Type B pancreatic cell (in vitro differentiated cells): ENCODE results near the gene ATP6V1A. TPM values are rescaled to one million over a fixed set of nuclear protein-coding genes. Genes with fewer than 3 reads are reported as not detected.

Experiments used
- DNase-seq: peaks from one replicate; pipeline ENCODE4 v3.0.0; 2021; ENCODE audit warnings: mixed read lengths; ENCODE audit not compliant: unreplicated experiment; ENCODE audit errors: extremely low spot score
- H3K27ac Mint-ChIP-seq: 2 replicates; pipeline ENCODE4 v1.8.0; 2021; ENCODE audit warnings: mild to moderate bottlenecking, mixed read lengths
- H3K27me3 Mint-ChIP-seq: 2 replicates; pipeline ENCODE4 v1.8.0; 2021; ENCODE audit warnings: mixed read lengths
- H3K36me3 Mint-ChIP-seq: 2 replicates; pipeline ENCODE4 v1.8.0; 2021; ENCODE audit warnings: mixed read lengths
- H3K4me1 Mint-ChIP-seq: one replicate; pipeline ENCODE4 v1.8.0; 2021; ENCODE audit warnings: mixed read lengths; ENCODE audit not compliant: unreplicated experiment
- H3K4me3 Mint-ChIP-seq: 2 replicates; pipeline ENCODE4 v1.8.0; 2021; ENCODE audit warnings: mild to moderate bottlenecking, mixed read lengths
- H3K9me3 Mint-ChIP-seq: 2 replicates; pipeline ENCODE4 v1.8.0; 2021; ENCODE audit warnings: mixed read lengths
- CTCF ChIP-seq: fragments of 200-600 bp; sonication (generic); conservative IDR thresholded peaks from 2 replicates; pipeline ENCODE4 v1.5.0; 2021; ENCODE audit warnings: antibody characterized with exemption, mild to moderate bottlenecking
- total RNA-seq: library from RNA; stranded (reverse); gene quantifications from 2 replicates; pipeline ENCODE4 v1.2.1, GENCODE V29; 2021; ENCODE audit warnings: low replicate concordance

ATP6V1A gene
- total RNA-seq, 1 donor from 2014 or later: 71.5 TPM

DNA sequence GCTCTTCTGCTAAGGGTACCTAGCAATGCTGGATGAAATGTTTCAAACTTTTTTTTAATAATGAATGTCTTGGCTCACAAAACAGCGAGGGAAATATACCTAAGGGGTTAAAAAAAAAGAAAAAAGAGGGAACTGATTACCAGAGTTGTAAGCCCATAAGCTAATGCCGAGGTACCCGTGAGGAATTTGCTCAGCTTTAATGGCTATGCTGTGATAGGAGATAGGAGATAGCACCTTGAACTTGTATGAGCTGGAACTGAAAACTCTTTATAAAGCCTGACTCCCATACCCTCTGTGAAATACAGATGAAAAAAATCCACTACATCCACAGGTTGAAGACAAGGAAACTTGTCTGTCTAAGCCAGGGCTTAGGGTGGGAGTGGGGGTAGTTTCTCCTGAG is 105.7 kb downstream of the ATP6V1A start:
- H3K36me3 Mint-ChIP-seq: no peaks in the 10 kb centered on the region
- no peak for TF ChIP-seq CTCF
- H3K4me1 Mint-ChIP-seq: peaks cover 5% of the 10 kb centered on the region
- no peak overlapping the region for H3K4me3 Mint-ChIP-seq
- H3K27ac Mint-ChIP-seq: no peak overlapping the region
- no peaks in the 10 kb centered on the region for H3K9me3 Mint-ChIP-seq
- DNase-seq: no peak
- H3K27me3 Mint-ChIP-seq: peaks cover 4% of the 10 kb centered on the region

Other genes with a start within 250 kb of the ATP6V1A start
- gene SPICE1, start 231.9 kb upstream of the ATP6V1A start, total RNA-seq: 20.2 and 31.1 TPM in 2 replicates
- 0.83 and 0.97 TPM in 2 replicates for gene SIDT1, start 214.5 kb upstream of the ATP6V1A start, total RNA-seq
- gene USF3, start 50.4 kb upstream of the ATP6V1A start, total RNA-seq: 14.1 and 20.8 TPM in 2 replicates
- gene NAA50, start 786 bp upstream of the ATP6V1A start, total RNA-seq: 117 and 138 TPM in 2 replicates
- 7.3 TPM in 2 replicates for gene GRAMD1C, start 91.8 kb downstream of the ATP6V1A start, total RNA-seq
- 8.1 and 8.5 TPM in 2 replicates for gene ZDHHC23, start 201.0 kb downstream of the ATP6V1A start, total RNA-seq